Smooth muscle cell (in vitro differentiated cells): ENCODE measurements around the gene DHX58. TPM values are rescaled to one million over a fixed set of nuclear protein-coding genes. Genes with fewer than 3 reads are reported as not detected.

Experiments
- DNase-seq: peaks from one replicate; lab custom pipeline; 2025; ENCODE audit not compliant: unreplicated experiment; lab: John Stamatoyannopoulos, UW
- H2AFZ ChIP-seq: fragments of 200-600 bp; sonication (generic); 2 replicates; pipeline ENCODE4 v1.6.0; 2016; ENCODE audit warnings: antibody characterized with exemption, low read depth, mild to moderate bottlenecking
- H3F3A ChIP-seq: fragments of 200-600 bp; sonication (generic); 2 replicates; pipeline ENCODE4 v1.6.0; 2017; ENCODE audit warnings: antibody characterized with exemption, low read depth
- H3K27ac ChIP-seq: fragments of 200-600 bp; sonication (generic); 2 replicates; pipeline ENCODE4 v1.5.1; 2016; ENCODE audit warnings: low read depth, mild to moderate bottlenecking
- H3K27me3 ChIP-seq: fragments of 200-600 bp; sonication (generic); 2 replicates; pipeline ENCODE4 v1.6.1; 2016; ENCODE audit warnings: low read depth, mild to moderate bottlenecking
- H3K36me3 ChIP-seq: fragments of 200-600 bp; sonication (generic); 2 replicates; pipeline ENCODE4 v1.5.1; 2016; ENCODE audit warnings: low read depth
- H3K4me1 ChIP-seq: fragments of 200-600 bp; sonication (generic); 2 replicates; pipeline ENCODE4 v1.5.1; 2016; ENCODE audit warnings: low read depth
- H3K4me2 ChIP-seq: fragments of 200-600 bp; sonication (generic); 2 replicates; pipeline ENCODE4 v1.6.0; 2016; ENCODE audit warnings: mild to moderate bottlenecking
- H3K4me3 ChIP-seq: fragments of 200-600 bp; sonication (generic); 2 replicates; pipeline ENCODE4 v1.5.1; 2016; ENCODE audit warnings: mild to moderate bottlenecking
- H3K79me2 ChIP-seq: fragments of 200-600 bp; sonication (generic); 2 replicates; pipeline ENCODE4 v1.6.0; 2016; ENCODE audit warnings: low read depth, mild to moderate bottlenecking
- H3K9ac ChIP-seq: fragments of 200-600 bp; sonication (generic); 2 replicates; pipeline ENCODE4 v1.6.0; 2016; ENCODE audit warnings: low read depth
- H3K9me3 ChIP-seq: fragments of 200-600 bp; sonication (generic); replicated peaks from 2 replicates; pipeline ENCODE4 v1.5.1; 2016; ENCODE audit warnings: low read depth
- H4K20me1 ChIP-seq: fragments of 200-600 bp; sonication (generic); 2 replicates; pipeline ENCODE4 v1.6.0; 2016; ENCODE audit warnings: low read depth
- CTCF ChIP-seq: fragments of 200-600 bp; sonication (generic); IDR thresholded peaks from 2 replicates; pipeline ENCODE4 v1.5.1; 2017; ENCODE audit warnings: borderline replicate concordance, mild to moderate bottlenecking, antibody characterized with exemption; ENCODE audit not compliant: insufficient read depth, poor library complexity, severe bottlenecking
- WGBS: methylation state at CpG from one replicate; pipeline ENCODE4 v1.1.7; 2016; ENCODE audit warnings: low lambda C conversion rate; 5-methylcytosine and 5-hydroxymethylcytosine counted together
- polyA plus RNA-seq: library from polyadenylated mRNA; unstranded; fragments of >200 nt; fragmentation: Nextera tagmentation; extraction: Ambion mirVana; gene quantifications from 2 replicates; pipeline ENCODE4 v1.2.1, GENCODE V29; 2016
- total RNA-seq: library from RNA; depleted of rRNA; stranded (reverse); fragments of >200 nt; gene quantifications from 2 replicates; pipeline ENCODE4 v1.2.3, GENCODE V29; 2014

DHX58 gene
- total and polyA plus RNA-seq, 2 experiments from 2014 or later = 1.0 TPM; not detected in 1

- no peak overlapping the region for H3K27ac ChIP-seq
- 60% methylated on average over 18 of the region's 18 CpGs for WGBS
- peak; percentile 68 for TF ChIP-seq CTCF
- DNase-seq = no peak
- H3K4me2 ChIP-seq = no peak overlapping the region
- no peaks in the 10 kb centered on the region for H4K20me1 ChIP-seq
- no peaks in the 10 kb centered on the region for H3K9me3 ChIP-seq
- no peaks in the 10 kb centered on the region for H3K4me1 ChIP-seq
- H3K36me3 ChIP-seq = no peaks in the 10 kb centered on the region
- no peaks in the 10 kb centered on the region for H3K79me2 ChIP-seq
- no peaks in the 10 kb centered on the region for H3F3A ChIP-seq
- no peak overlapping the region for H3K9ac ChIP-seq
- H2AFZ ChIP-seq = no peak overlapping the region
- H3K4me3 ChIP-seq = no peak overlapping the region
- no peaks in the 10 kb centered on the region for H3K27me3 ChIP-seq
These were observed 4.3 kb upstream of the DHX58 start for GRCh38 chr17:42116705-42117396.

- H3K4me1 ChIP-seq = no peaks in the 10 kb centered on the region
- H3F3A ChIP-seq = no peaks in the 10 kb centered on the region
- no peak for TF ChIP-seq CTCF
- no peaks in the 10 kb centered on the region for H3K36me3 ChIP-seq
- no peaks in the 10 kb centered on the region for H3K9me3 ChIP-seq
- no peak overlapping the region for H3K27ac ChIP-seq
- H3K4me2 ChIP-seq = no peak overlapping the region
- H4K20me1 ChIP-seq = no peaks in the 10 kb centered on the region
- H3K27me3 ChIP-seq = no peaks in the 10 kb centered on the region
- H3K4me3 ChIP-seq = no peak overlapping the region
- no peaks in the 10 kb centered on the region for H3K79me2 ChIP-seq
- no peak overlapping the region for H3K9ac ChIP-seq
- 97% methylated on average over 9 of the region's 9 CpGs for WGBS
- no peak for DNase-seq
- no peak overlapping the region for H2AFZ ChIP-seq
These were observed 1.6 kb upstream of the DHX58 start for GRCh38 chr17:42114118-42114517.

- Histone ChIP-seq H3K36me3 (no peaks in the 10 kb centered on the region), H3K27ac (no peak overlapping the region), H3K4me1 (no peaks in the 10 kb centered on the region), H2AFZ (no peak overlapping the region), H3F3A (no peaks in the 10 kb centered on the region), H4K20me1 (no peaks in the 10 kb centered on the region), H3K79me2 (no peaks in the 10 kb centered on the region), H3K27me3 (no peaks in the 10 kb centered on the region), H3K9me3 (no peaks in the 10 kb centered on the region), H3K9ac (no peak overlapping the region), H3K4me2 (no peak overlapping the region), H3K4me3 (no peak overlapping the region)
- no peak for TF ChIP-seq CTCF
- WGBS = 96% methylated on average over 28 of the region's 28 CpGs
- no peak for DNase-seq
These were observed 967 bp upstream of the DHX58 start for GRCh38 chr17:42113293-42114069.
